ENCODE measurements around the gene NFE2L2. TPM values are rescaled to one million over a fixed set of nuclear protein-coding genes. Genes with fewer than 3 reads are reported as not detected.
"Not testable (repeated sequence)": the region's sequence is repeated elsewhere in the genome, so short reads cannot be mapped to it uniquely, and the experiment has no call there.

NFE2L2 gene
- total RNA-seq, 1 donor from 2014 or later: 94.0 TPM

DNA sequence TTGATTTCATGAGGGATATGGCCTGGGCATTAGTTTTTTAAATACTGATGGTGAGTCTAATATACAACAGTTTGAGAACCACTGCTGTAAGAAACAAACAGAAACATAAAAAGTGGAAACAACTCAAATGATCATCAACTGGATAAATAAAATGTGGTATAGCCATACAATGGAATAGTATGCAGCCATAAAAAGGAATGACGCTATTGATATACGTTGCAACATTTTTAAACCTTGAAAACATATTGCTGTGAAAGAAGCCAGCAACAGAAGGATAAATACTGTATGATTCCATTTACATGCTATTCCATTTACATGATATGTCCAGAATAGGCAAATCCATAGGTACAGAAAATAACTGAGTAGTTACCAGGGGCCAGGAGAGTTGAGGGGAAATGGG lies 6.5 kb downstream of the NFE2L2 start:
- DNase-seq (ENCODE audit: low spot score): no peak

DNA sequence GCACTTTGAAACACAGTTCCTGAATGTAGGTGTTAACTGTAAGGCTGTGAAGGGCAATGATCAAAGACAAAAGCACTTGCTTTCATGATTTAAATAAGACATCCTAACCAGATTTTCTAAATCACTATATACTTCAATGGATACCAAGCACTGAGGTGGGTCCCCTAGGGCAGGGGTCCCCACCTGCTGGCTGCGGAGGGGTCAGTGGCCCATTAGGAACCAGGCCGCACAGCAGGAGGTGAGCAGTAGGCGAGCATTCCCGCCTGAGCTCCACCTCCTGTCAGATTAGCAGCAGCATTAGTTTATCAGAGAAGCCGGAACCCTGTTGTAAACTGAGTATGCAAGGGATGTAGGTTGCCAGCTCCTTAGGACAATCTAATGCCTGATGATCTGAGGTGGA lies 7.1 kb downstream of the NFE2L2 start:
- DNase-seq (ENCODE audit: low spot score): no peak

DNA sequence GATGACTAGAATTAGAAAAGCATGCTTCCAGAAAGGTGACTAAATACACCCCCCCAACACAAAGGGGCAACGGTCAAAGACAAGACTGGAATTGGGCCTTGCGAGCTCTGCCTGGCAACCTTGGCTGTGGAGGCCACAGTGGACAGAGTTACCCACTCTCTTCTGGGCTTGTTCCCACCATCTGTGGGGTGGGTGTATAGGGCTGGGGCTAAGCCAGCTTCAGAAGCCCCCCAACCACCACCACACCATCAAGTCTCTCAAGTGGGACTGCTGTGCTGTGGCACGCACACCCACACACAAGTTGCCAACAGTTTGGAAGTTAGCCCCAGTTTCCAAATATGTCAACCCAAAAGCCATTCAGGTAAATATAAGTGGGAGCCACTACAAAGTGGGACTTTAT lies 7.8 kb downstream of the NFE2L2 start:
- no peak for DNase-seq (ENCODE audit: low spot score)

DNA sequence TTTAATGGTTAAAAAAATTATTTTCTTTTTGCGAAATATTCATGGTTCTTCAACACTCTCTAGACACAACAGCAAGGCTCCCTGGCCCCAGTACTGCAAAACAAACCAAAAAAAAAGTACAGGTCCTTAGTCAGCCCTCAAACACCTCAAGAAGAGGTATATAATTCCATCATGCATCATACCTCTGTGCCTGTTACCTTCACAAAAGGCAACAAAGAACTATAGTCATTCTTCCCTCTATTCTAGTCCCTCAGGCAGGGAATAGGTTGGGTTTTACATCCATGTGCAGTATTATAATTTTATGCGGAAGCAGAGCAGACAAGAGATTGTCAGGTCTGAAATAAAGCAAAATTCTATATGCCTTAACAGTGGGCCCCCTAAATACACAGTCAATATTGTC lies 8.5 kb downstream of the NFE2L2 start:
- DNase-seq (ENCODE audit: low spot score): no peak

DNA sequence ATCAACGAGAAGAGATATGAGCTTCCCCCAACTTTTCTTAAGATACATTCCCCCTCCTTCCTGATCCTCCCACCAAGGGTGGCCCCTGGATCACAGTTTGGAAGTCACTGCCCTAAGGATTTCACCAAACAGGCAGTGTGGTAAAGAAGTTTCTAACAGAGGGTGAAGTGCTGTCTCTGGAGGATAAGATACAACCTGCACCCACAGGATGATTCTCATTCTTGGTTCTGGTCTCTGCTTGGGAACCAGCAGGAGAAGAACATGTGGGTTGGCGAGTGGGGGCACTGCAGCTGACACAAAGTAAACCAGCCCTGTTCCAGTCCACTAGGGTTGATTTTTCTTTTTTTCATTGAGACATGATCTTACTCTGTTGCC lies 9.3 kb downstream of the NFE2L2 start:
- DNase-seq (ENCODE audit: low spot score): no peak

DNA sequence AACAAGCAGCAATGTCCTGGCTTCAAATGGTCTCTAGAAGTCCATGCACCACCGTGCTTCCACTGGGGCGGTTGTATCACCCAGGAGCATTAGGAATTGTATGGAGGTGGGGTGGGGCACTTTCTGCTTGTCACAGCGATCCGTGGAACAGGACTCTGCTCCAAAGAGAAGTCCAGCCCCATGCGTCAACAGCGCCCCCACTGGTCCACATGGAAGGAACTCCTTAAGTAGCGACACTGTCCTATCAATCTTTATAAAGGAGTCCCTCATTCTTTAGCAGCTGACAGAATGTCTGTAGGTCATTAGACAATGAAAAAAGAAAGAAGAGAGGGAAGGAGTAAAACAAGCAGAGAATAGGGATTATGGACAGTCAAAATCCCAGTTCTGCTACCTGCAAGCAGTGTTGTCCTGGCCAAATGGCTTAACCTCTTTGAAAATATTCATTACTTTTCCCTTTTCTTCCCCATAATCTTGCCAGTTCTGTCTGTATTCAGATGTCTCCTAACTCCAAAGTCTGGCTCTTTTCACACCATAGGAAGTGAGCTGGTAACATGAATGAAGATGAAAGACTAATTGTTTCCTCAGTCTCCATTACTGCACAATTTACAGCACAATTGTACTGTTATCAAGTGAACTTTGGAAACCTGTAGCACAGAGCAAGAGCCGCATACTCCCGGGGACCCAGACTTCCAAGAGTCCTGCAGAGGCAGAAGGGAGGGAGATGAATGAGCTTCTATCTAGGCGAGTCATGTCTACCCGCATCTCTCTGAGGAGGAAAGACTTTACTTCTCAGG lies 9.9 kb downstream of the NFE2L2 start:
- no peak for DNase-seq (ENCODE audit: low spot score)

DNA sequence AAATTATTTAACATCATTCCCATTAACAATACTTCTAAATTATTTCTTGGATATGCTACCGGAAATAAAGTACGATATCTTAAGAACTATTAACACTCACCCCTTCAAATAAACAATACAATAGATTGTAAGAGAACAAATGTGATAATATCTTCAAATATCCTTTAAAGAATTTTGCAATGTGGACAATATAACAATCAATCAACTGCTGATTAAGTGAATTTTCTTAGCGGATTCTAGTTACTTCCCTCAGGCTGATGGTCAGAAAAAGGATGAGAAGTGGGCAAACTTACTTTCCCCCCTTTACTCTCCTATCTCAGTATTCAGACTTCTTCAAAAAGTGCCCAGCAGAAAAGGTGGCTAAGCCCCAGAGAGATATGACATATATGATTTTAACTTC lies 10.8 kb downstream of the NFE2L2 start:
- no peak for DNase-seq (ENCODE audit: low spot score)

DNA sequence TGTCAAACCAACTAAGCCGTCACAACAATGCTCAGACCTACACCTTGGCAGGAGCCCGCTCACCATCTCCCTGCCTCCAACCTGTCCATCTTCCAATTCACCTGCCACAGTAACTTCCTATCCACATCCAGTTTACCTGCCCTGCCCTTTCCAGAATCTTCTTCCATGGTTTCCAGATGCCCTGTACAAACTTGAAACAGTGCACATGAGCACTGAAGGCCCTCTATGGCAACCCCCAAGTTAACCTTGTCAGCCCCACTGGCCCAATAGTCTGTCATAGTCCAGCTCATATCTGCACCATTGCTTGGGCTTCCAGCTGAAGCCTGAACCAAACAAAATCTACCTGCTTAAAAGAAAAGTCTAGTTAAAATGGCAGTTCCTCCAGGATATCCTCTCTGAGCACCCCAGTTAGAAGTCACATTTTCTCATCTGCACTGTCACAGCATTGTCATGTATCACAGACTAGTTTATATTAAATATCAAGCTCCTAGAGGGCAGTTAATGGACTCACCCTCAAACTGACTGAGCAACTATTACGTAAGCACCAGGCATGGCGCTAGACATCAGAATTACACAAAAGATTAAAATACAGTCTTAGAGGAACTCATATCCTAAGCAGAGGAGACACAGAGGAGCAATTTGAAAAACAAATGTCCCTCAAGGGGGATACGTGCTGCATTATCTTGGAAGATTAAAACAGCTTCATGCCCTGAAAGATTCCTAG lies 11.6 kb downstream of the NFE2L2 start:
- no peak for DNase-seq (ENCODE audit: low spot score)

DNA sequence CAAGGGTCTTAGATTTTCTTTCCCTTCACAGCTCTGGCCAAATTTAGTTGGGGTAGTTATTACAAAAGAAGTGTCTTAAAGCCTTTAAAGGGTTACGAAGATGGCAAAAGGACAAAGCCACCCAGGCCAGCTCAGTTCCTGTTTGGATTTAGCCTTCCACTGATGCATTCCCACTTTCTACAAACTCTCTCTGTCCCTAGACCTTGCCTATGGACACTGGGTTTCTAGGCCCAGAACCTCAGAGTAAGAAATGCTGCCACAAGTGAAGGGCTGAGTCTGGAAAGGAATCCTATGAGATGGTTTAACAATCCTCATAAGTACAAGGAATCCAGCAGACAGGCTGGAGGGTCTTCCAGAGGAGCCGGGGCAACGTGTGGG lies 13.4 kb downstream of the NFE2L2 start:
- no peak for DNase-seq (ENCODE audit: low spot score)

DNA sequence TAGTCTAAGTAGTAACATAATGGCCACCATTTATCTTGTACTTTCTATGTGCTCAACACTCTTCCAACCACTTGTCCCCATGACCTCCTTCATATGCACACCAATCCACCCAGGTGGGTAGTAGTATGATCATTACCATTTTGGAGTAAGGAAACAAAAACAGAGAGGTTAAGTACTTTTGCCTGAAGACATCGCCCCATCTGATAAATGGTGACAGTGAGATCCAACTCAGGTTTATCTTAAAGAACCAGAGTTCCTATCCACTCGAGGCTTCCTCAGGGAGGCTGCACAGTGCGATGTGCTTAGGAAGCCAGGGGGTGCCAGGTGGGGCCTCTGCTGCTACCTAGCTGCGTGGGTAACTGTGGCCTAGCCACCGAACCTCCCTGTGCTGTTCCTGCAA lies 14.1 kb downstream of the NFE2L2 start:
- no peak for DNase-seq (ENCODE audit: low spot score)

DNA sequence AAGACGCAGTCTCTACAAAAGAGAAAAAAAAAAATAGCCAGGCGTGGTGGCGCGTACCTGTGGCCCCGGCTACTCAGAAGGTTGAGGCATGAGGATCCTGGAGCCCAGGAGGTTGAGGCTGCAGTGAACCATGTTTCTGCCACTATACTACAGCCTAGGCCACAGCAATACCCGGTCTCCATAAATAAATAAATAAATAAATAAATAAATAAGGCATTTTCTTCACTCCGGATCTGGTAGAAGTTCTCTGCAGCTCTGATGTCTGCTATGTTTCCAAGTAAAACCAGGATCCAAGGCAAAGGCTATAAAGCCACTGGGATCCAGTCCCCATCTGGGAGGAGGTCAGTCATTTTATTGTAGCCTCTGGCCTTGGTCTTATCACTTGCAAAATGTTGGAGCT lies 15.5 kb downstream of the NFE2L2 start:
- DNase-seq (ENCODE audit: low spot score): no peak

DNA sequence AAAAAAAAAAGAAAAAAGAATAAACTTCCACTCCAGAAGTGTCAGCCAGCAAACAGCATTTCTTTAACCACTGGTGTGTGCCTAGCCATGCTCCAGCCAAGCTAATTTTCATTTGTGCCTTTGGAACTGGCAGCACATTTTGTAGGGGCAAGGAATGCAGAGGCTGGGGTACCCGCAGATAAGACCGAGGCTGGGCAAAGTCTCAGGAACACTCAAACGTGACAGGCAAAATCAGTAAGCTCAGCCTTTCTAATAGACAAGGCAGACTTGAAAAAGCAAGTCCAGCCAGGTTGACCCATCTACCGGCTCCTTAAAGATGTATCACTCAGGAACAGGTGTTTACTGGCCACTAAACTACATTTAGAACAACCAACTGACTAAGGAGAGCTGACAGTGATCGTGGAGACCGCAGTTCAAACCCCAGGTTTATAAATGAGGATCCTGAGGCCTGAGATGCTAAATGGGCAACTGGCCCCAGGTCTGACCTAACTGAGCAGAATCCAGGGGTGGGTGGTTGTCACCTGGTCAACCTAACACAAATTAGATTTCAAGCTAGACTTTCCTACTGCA lies 16.7 kb downstream of the NFE2L2 start:
- DNase-seq (ENCODE audit: low spot score): no peak

DNA sequence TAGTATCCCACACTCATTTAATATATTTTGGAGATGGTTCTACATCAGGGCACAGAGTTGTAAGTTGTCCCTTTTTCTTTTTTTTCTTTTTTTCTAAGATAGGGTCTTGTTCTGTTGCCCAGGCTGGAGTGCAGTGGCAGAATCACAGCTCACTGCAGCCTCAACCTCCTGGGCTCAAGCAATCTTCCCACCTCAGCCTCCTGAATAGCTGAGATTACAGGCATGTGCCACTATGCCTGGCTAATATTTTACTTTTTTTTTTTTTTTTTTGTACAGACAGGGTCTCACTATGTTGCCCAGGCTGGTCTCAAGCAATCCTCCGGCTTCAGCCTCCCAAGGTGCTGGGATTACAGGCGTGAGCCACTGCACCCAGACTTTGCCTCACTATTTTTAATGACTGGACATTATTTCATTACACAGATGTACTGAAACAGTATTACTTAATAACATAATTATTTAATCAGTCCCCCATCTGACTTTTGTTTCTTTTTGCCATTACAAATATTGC lies 17.9 kb downstream of the NFE2L2 start:
- DNase-seq (ENCODE audit: low spot score): not testable (repeated sequence)

DNA sequence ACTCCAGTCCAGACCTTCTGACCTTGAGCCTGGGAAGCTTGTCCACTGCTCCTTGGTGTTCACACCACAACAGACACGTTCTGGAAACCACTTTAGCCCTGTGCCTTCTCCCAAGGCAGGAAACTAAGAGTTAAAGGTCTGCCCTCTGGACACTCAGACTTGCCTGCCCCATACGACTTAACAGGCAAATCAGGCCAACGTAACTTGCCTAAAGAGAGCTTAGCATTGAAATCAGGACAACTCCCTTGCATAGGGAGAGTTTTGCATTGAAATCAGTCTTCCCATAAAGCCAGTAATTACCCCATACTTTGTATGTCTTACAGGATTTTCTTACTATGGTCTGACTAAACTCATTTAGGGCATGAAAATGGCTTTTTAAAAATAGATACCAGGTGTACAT lies 18.5 kb downstream of the NFE2L2 start:
- no peak for DNase-seq (ENCODE audit: low spot score)

DNA sequence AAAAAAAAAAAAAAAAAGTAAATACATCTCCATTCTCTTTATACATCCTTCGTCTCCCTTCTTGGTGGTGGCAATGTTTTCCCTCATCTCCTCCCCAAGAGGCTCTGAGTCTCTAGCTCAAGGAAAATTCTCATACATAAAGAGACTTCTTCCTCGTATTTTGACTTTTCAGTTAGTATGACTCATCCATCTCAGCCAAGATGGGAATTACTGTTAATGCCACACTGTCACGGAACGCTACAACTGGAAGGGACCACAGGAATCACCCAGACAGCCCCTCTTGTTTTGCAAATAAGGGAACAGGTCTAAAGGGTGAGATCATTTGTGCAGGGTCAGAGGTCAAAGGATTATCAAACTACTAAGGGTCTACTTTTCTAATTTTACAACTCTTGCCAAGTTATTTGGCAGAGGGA lies 19.5 kb downstream of the NFE2L2 start:
- DNase-seq (ENCODE audit: low spot score): no peak

DNA sequence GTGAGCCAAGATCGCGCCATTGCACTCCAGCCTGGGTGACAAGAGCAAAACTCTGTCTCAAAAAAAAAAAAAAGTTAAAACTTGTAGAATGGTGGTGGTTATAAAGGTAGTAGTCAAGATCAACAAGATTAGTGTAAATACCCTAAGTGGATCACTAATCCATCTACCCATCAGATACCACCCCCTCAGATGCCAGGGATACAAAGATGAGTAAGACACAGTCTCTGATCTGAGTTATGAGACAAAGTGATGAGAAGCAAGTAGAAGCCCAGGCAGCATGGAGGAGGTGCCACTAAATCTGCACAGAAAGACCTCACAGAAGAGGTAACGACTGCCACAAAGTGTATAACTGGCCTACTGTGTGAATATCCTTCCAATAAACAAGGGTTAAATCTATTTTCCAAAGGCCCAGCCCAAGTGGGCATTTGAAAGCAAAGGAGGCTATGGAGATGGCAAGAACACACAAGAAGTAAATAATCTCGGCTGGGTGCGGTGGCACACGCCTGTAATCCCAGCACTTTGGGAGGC lies 20.2 kb downstream of the NFE2L2 start:
- no peak for DNase-seq (ENCODE audit: low spot score)

DNA sequence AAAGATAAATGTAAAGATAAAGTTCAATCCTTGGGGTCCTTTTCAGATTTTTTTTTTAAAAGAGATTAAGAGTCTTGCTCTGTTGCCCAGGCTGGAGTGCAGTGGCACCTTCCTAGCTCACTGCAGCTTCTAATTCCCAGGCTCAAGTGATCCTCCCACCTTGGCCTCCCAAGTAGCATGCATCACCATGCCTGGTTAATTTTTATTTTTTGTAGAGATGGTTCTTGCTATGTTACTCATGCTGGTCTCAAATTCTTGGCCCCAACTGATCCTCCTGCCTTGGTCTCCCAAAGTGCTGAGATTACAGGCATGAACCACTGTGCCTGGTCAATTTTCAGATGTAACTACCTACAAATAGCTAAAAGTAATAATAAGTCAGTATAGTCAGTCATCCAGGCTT lies 21.1 kb downstream of the NFE2L2 start:
- no peak for DNase-seq (ENCODE audit: low spot score)

DNA sequence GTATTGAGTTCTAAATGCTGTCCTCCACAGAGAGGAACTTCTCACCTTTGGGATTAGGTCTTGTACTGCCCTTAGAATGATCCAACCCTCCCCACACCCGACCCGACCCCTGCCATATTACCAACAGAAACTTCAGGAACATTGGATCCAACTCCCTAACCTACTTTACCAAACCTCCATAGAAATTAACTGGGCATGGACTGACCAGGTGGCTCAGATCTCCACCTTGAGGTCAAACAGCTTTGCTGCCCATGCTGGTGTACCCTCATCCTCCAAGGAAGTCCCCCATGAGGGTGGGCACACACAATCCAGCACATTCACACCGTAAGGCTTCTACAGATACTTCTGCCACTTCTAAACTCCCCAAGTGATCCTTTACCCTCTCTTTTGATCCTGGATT lies 21.5 kb downstream of the NFE2L2 start:
- no peak for DNase-seq (ENCODE audit: low spot score)

DNA sequence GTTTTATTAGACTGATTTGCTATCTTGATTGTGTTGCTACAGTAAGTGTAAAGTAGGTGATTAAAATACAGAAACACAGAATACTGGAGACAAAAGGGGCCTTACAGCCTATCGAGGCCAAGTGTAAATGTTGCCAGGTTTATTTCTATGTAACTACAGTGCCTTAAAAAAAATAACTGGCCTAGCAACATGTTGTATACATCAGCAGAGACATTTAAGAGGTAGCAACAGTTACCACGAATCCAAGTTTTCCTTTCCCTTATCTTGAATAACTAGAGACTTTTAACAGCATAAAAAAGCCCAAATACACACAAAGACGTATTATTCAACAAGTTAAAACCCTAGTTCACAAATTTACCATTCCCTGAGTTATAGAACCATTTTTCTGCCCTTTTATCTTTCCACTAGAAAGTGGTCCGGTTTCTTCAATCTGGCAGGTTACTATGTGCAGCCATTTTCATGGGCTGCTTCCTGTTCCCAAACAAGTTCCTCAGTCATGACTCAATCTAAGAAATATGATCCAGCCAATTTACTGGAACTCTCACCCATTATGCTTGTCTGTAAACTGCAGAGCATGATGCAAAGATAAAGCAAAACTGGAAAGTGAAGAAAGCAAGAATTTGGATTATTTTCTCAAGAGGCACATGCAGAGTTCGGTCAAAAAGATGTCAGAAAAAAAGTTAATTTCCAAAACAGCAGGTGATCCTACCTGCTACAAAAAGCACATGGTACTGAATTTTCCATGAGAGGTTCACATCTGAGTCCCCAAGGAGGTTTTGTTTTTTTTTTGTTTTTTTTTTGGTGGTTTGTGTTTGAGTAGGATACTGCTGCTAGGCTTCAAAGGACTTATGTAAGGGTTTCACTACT lies 22.2 kb downstream of the NFE2L2 start:
- no peak for DNase-seq (ENCODE audit: low spot score)

DNA sequence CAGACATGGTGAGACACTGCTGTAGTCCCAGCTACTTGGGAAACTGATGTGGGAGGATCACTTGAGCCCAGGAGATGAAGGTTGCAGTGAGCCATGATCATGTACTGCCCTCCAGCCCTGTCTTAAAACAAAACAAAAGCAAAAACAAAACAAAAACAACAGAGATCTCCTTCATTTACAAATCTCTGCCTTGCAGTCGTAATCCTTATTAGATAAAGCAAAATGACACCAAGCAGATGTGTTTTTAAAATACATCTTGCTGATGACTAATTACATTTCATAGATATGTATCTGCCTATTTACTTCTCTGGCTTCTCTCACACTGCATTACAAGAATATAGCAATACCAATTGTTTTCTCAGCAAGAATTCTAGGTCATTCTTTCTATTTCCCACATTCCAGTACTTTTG lies 22.8 kb downstream of the NFE2L2 start:
- DNase-seq (ENCODE audit: low spot score): no peak

DNA sequence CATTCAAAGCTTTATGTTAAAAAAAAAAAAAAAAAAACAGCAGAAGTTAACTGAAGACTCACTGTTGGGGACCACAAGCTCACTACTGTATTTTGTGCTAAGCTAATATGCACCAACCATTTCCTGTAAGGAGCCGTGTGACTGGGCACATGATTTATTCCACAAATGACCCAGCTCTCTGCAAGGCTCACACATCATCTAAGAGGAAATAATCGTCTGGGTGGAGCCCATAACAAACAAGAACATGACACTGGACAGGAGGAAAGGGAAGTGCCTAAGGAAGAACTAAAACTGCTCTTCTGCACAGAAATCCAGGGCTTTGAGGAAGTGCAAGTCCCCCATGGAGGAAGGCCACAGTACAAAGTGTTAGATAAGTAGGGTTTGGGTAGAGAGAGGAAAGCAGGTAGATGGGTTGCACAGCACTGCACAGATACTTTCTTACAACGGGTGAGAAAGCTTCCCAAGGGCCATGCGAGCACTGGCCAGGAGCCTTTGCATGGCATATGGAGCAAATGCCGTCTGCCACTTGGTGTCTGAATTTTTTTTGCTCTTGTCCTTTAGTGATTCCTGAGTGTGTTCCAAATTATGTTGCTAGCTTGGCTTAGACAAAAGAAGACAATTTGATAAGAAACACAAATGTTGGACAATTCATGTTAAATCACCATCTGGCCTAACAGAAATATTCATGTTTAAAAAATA lies 24.4 kb downstream of the NFE2L2 start:
- DNase-seq (ENCODE audit: low spot score): no peak

Data from mesenteric fat pad (tissue), 1 donor.